HG03135 (cell line): ENCODE measurements around the gene KIF20B.
"Not testable (repeated sequence)": the region's sequence is repeated elsewhere in the genome, so short reads cannot be mapped to it uniquely, and the experiment has no call there.

Source experiments
- ATAC-seq: cut with Tn5 transposase; IDR thresholded peaks from one replicate; pipeline ENCODE4 v1.9.1; 2021; ENCODE audit warnings: mild to moderate bottlenecking, moderate library complexity; ENCODE audit not compliant: unreplicated experiment

KIF20B gene

DNA sequence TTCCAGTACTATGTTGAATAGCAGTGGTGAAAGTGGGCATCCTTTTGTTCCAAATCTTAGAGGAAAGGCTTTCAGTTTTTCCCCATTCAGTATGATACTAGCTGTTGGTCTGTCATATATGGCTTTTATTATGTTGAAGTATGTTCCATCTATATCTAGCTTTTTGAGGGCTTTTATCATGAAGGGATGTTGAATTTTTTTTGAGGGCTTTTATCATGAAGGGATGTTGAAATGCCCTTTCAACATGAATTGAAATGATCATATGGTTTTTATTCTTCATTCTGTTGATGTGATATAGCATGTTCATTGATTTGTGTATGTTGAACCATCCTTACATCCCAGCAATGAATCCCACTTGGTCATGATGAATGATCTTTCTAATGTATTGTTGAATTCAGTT, 75.3 kb downstream of the KIF20B start:
- ATAC-seq = no peak

DNA sequence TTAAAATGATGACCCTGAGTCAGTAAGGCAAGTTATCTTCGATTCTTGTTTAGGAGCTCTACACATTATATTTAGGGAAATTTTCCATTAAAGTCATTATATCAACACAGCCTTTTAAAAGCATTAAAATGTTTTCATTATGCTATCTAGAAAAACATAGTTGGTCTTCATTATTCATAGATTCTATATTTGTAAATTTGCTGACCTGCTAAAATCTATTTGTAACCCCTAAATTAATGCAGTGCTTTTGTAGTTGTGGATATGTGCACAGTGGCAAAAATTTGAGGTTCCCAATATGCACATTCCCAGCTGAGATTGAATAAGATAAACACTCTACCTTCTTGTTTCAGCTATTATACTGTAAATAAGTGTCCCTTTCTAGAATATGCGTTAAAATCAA, 81.1 kb downstream of the KIF20B start:
- ATAC-seq = no peak

GRCh38 chr10:89783406-89783805, 82.0 kb downstream of the KIF20B start:
- no peak for ATAC-seq

- ATAC-seq = no peak
These were observed 83.7 kb downstream of the KIF20B start for GRCh38 chr10:89785095-89785494.

DNA sequence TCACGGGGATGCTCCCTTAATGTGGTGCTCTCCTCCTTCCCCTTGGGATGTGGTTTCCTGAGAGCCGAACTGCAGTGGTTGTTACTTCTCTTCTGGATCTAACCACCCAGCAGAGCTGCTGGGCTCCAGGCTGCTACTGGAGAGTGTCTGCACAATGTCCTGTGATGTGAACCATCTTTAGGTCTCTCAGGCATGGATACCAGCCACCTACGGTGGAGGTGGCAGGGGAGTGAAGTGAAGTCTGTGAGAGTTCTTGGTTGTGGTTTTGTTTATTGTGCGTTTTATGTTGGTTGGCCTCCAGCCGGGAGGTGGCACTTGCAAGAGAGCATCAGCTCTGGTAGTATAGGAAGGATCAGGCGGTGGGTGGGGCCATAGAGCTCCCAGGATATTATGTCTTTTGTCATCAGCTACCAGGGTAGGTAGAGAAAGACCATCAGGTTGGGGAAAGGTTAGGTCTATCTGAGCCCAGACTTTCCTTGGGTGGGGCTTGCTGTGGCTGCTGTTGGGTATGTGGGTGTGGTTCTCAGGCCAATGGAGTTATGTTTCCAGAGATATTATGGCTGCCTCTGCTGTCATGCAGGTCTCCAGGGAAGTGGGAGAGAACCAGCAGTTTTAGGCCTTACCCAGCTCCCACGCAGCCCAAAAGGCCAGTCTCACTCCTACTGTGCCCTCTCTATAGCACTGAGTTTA, 87.9 kb downstream of the KIF20B start:
- no peak for ATAC-seq

DNA sequence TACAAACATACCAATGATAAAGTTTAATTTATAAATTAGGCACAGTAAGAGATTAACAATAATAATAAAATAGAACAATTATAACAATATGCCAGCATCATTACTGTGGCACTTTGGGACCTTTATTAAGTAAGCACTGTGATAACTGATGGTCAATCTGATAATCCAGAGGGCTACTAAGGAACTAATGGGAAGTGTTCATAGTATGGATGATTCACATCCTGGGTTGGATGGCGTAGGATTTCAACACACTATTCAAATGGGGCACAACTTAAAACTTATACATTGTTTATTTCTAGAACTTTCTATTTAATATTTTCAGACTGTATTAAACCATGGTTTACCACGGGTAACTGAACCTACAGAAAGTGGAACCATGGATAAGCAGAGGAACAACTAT, 90.8 kb downstream of the KIF20B start:
- no peak for ATAC-seq

- ATAC-seq = no peak
These were observed 92.4 kb downstream of the KIF20B start for GRCh38 chr10:89793649-89794254.

- ATAC-seq = no peak
These were observed 94.5 kb downstream of the KIF20B start for GRCh38 chr10:89795840-89796239.

GRCh38 chr10:89798092-89798491, 96.7 kb downstream of the KIF20B start:
- ATAC-seq = no peak

GRCh38 chr10:89799573-89799972, 98.2 kb downstream of the KIF20B start:
- ATAC-seq = no peak

- ATAC-seq = peak; percentile 89
These were observed 104.2 kb downstream of the KIF20B start for GRCh38 chr10:89805599-89806013.

- ATAC-seq = no peak
These were observed 107.5 kb downstream of the KIF20B start for GRCh38 chr10:89808842-89809241.

- no peak for ATAC-seq
These were observed 108.4 kb downstream of the KIF20B start for GRCh38 chr10:89809766-89810165.

GRCh38 chr10:89810908-89811525, 109.6 kb downstream of the KIF20B start:
- ATAC-seq = no peak

- no peak for ATAC-seq
These were observed 112.2 kb downstream of the KIF20B start for GRCh38 chr10:89813546-89813945.

DNA sequence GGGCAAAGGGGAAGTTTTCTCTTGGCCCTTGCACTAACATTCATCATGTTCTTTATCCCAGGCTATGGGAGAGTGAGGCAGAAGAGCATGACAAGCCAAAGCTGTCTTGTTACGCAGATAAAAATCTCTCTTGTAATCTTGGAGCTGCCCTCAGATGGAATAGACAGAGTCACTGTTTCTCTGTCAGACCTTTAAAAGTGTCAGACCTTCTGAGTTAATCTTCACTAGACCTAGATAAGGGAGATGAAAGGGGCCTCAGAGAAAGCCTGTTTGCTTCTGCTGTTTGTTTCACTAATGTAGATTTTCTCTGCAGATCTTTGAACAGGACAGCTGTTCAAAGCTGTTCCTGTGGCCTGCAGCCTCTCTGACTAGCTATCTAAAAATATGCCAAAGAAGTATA, 112.9 kb downstream of the KIF20B start:
- ATAC-seq = no peak

- ATAC-seq = no peak
These were observed 113.9 kb downstream of the KIF20B start for GRCh38 chr10:89815049-89815853.

GRCh38 chr10:89819008-89819407, 117.6 kb downstream of the KIF20B start:
- ATAC-seq = not testable (repeated sequence)
